Stimulated activated CD4-positive, alpha-beta T cell treated with anti-CD3 and anti-CD28 coated beads, Interleukin-2, amount 100 ng/mL, for 48 hours (primary cell): ENCODE data around the gene IARS2.
"Not testable (repeated sequence)": the region's sequence is repeated elsewhere in the genome, so short reads cannot be mapped to it uniquely, and the experiment has no call there.

Experiments
- DNase-seq, 2 donors: peaks; one replicate each; pipeline ENCODE4 v3.0.0-alpha.2; 2020

IARS2 gene

GRCh38 chr1:220113136-220113695 lies 19.3 kb downstream of the IARS2 start:
- DNase-seq: no peak

GRCh38 chr1:220119043-220119512 lies 25.1 kb downstream of the IARS2 start:
- DNase-seq: no peak

DNA sequence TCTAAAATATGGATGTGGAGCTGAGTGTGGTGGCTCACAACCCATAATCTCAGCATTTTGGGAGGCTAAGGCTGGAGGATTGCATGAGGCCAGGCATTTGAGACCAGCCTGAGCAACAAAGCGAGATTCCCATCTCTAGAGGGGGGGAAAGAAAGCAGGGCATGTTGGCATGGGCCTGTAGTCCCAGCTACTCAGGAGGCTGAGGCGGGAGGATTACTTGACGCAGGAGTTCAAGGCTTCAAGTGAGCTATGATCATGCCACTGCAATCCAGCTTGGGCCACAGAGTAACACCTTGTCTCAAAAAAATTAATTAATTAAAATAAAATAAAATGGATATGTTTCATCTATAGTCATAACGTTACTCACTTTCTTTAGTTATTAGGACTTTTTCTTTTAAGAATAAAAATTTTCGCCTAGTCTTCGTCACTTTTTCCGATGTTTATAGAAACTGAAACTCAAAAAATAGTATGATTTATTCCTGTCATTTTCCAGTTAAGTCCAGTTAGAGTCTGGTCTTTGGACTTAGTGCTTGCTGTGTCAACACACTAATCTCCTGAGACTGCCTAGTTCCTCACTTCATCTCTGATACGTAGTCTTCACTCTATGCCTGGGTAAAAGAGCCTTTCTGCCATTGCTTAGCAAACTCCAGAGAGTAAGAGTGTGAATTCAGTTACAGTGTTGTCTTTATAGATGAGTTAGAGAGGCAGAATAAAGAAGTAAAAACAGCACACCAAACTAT lies 28.0 kb downstream of the IARS2 start:
- DNase-seq: no peak

DNA sequence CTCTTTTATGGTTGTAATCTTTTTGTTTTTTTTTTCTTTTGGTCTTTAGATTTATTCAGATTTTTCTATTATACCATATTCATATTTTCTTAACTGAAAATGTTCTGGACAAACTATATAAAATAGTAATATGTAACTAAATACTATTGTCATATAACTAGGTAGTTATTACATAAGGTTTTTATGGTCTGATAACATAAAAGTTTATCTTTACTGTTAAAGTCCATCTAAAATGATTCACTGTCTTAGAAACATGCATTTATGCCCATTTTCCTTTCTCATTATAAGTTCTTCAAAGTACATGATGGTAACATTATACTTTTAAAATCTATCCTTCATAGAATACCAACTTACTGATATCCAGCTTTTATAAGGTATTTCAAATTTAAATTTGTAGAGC lies 29.1 kb downstream of the IARS2 start:
- DNase-seq: no peak

DNA sequence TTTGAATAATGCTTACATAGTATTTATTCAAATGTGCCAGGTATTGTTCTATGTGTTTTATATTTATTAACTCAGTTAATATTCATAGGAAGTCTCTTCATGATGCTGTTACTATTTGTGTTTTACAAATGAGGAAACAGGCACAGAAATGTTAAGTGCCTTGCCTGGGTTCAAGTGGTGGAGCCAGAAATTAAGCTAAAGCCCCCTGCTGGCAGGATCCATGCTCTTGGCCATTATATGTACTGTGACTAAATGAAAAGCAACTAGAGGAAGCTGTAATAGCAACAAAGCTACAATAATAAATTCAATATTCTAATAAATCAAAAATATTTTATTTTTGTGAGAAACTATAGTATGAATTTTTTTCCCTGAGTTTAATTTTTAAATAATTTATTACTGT lies 30.0 kb downstream of the IARS2 start:
- peak in 1 of 2 donors; percentile 14 for DNase-seq

DNA sequence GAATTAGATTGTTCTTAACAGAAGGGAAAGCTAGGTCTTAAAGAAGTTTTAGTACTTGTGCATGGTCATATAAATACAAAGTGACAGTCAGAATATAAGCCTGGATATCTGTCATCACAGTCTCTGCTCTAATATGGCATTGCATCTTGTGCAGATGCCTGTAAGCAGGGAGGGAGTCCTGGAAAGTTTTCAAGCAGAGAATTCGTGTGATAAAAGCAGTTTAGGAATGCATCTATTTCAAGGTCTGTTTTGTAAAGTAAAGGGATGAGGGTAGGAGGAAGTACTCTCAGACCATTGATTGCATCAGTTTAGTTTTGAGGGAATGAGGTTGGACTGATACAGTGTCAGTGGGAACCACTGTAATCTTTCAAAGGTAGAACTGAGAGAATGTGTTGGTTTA lies 30.6 kb downstream of the IARS2 start:
- DNase-seq: no peak

DNA sequence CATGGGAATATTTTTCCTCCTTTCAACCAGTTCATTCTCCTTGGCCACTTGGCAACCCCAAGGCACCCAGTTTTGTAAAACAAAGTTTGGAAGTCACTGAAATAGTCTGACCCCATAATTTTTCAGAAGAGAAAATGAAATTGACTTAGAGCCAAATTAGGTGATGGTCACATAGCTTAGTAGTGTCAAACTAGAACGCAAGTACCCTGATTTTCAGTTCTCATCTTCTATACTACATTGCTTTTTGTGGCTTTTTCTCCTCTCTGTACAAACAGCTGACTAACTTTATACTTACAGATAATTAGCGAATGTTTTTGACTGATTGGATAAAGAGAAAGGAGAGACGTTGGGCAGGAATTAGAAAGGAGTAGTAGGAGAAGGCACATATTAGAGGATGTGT lies 33.1 kb downstream of the IARS2 start:
- DNase-seq: no peak

GRCh38 chr1:220129479-220130210 lies 35.7 kb downstream of the IARS2 start:
- DNase-seq: no peak

DNA sequence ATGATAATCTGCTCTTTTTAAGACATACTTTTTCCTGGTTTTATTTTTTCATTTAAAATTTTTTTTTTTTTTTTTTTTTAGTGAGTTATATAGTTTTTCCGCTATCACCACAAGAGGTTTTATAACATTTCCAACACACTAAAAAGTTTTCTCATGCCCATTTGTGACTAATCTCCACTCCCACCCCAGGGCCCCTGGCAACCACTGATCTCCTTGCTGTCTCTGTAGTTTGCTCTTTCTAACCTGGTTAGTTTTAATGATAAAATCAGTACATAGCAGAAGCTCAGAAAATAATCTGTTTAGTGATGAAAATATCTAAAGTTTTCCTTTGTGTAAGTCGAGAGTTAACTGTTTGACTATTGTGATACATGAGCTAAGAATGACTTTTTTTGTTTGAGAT lies 41.8 kb downstream of the IARS2 start:
- DNase-seq: no peak

- DNase-seq: no peak
Measured at GRCh38 chr1:220137019-220137786, 43.3 kb downstream of the IARS2 start.

GRCh38 chr1:220139966-220140365 lies 46.0 kb downstream of the IARS2 start:
- no peak for DNase-seq

GRCh38 chr1:220144051-220144450 lies 50.1 kb downstream of the IARS2 start:
- DNase-seq: no peak

- no peak for DNase-seq
Measured at GRCh38 chr1:220149742-220150141, 55.8 kb downstream of the IARS2 start.

DNA sequence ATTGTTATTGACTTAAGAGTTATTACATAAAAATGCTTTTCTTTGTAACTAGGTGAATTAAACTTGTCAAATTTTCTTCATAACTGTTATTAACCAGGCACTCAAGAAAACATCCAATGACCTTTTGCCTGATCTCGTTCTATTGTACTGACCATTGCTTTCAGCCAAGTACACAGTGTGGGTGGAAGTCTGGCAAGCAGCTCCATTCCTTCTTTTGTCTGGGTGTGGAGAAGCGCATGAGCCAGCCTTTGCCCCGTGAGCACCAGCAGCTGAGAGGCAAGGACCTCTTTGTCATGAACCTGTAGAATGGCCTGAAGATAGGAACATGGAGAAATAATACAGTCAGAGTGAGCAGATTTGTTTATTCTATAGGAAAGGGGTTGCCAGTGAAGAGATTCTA lies 57.5 kb downstream of the IARS2 start:
- DNase-seq: no peak

DNA sequence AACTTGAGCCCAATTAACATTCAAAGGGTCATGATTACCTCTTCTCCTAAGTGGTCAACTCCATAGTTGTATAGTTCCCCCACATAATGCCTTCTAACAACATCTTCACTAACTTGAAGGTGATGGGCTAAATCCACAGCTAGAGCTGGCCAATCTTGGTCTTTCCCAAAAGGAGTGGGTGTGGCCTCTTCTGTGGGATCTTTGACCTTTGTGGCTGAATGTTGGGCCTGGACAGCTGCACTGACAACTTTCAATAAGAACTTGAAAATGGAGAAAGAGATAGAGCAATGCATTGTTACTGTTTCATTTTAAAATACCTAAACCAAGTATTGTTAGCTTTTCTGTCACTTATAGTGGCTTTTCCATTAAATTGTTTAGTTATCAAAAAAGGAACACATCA lies 59.2 kb downstream of the IARS2 start:
- no peak for DNase-seq

- DNase-seq: no peak
Measured at GRCh38 chr1:220156620-220157146, 62.8 kb downstream of the IARS2 start.

DNA sequence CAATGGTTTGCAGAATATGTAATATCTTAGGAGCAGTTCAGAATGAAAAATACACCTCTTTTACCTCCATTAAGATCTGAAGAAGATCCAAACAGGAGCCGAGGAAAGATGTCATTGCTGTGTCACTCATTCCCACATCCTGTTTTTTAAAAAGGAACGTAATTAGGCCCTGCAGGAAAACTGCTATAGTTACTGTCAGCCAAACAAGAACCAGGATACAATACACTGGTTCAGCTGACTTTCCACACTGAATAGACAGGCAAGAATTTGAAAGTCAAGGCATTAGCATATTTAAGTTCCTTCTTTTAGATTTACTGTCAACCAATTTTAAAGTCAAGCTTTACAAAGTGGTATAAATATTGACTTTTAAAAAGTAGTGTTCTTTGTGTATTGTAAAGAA lies 63.8 kb downstream of the IARS2 start:
- DNase-seq: no peak

GRCh38 chr1:220158530-220158929 lies 64.6 kb downstream of the IARS2 start:
- DNase-seq: not testable (repeated sequence)

DNA sequence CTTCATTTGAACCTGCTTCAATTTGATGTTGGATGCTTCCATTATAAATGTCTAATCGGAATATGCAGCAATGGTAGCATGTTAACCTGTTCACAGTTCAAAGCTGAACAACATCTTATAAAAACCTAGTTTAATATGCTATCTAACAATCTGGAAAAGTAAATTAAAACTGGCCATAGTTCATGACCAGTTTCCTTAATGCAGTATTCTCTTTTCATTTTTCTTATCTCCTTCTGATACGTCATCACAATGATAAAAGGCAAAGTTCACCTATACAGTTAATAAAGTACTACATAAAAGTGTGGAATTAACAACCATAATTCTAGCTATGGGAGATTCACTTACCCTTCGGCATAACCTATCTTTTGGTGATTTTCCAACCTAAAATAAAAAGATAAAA lies 65.1 kb downstream of the IARS2 start:
- no peak for DNase-seq

- no peak for DNase-seq
Measured at GRCh38 chr1:220160027-220160426, 66.1 kb downstream of the IARS2 start.

GRCh38 chr1:220164116-220164515 lies 70.2 kb downstream of the IARS2 start:
- DNase-seq: no peak

DNA sequence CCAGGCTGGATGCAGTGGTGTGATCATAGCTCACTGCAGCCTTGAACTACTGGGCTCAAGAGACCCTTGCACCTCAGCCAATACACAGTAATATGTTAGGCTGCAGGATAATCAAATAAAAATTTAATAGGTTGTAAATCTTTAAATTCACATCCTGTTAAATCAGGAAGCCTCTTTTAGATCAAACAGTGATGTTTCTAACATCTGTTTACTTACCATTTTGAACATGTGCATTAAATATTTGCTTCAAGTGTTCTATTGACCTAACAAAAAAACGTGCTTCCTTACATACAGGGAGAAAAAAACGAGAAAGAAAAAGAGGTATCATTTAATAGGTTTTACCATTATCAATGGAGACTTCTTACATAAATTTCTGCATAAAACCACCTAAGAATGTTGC lies 70.6 kb downstream of the IARS2 start:
- DNase-seq: no peak

DNA sequence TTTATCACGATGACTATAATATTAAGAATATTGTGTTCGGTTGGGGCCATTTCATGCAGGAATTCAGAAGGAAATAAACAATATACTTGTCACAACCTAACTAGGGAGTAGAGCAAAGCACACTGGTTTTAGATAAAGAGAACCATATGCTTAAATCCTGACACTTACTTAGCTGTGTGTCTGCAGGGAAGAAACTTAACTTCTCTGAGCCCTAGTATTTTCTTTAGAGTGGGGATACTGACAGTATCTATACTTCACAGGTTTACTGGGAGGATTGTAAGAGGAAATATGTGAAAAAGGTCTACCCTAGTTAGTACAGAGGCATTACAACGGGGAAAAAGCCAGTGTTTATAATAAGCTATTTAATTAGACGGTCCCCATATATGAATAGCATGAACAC lies 72.9 kb downstream of the IARS2 start:
- DNase-seq: no peak
